GM21423 (cell line): ENCODE results near the gene LRRC36.

Experiments used
- ATAC-seq: cut with Tn5 transposase; IDR thresholded peaks from one replicate; pipeline ENCODE4 v1.9.1; 2021; ENCODE audit warnings: mild to moderate bottlenecking, moderate library complexity; ENCODE audit not compliant: unreplicated experiment

Gene LRRC36

DNA sequence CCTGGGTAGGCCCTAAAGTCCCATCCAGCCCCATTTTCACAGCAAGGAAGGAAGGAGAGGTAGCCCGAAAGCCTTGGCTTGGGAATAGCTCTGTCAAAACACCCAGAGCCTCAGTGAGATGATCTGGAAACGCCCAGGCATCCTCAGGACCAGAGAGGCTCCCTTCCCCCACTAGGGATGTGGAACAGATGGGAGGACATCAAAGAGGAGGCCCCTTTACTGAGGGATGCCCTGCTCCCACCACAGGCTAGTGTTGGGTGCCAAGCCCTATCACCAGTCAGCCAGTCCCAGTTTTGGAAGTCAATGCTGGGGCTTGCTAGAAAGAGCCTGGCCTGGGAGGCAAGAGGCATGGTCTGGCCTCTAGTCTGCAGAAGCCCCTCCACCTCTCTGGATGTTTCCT, 62.0 kb downstream of the LRRC36 start:
- ATAC-seq = no peak

GRCh38 chr16:67389911-67390815, 63.5 kb downstream of the LRRC36 start:
- no peak for ATAC-seq

- ATAC-seq = no peak
Observed at GRCh38 chr16:67390816-67391423, 64.3 kb downstream of the LRRC36 start.

DNA sequence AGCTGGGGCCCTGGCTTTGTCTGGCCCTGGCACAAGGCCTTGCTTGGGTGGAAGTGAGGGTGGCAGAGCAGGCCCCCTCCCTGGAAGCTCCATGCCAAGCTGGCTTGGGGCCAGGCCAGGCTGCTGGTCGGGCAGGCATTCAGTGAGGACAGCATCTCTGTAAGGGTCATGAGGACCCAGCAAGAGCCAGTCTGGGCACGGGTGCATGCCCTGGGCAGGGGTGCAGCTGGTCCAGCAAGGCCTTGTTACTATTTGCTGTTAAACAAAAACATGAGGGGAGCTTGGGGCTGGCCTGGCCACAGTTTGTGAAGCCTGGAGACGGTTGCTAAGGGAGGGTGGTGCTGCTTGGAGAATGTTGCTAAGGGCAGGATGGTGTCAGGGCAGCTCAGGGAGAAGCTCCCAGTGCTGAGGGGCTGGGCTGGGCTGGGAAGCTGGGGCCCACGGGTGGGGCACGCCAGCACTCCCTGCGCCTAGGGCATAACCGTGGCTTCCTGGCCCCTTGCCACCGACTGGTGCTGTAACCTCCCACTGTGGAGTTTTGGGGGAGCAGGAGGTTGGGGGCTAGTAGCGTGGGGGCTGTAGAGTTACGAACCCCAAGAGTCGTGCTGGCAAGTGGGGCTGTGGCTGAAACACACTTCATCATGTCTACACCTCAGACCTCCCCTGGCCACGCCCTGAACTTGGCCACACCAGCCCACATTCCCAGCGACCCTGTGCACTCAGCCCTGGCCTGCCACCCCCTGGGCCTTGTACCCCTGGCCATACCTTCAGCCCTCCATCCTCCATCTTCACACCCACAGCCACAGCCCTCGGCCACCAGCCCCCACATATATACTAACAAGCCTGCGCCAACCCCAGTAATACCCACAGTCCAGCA, 65.0 kb downstream of the LRRC36 start:
- no peak for ATAC-seq

DNA sequence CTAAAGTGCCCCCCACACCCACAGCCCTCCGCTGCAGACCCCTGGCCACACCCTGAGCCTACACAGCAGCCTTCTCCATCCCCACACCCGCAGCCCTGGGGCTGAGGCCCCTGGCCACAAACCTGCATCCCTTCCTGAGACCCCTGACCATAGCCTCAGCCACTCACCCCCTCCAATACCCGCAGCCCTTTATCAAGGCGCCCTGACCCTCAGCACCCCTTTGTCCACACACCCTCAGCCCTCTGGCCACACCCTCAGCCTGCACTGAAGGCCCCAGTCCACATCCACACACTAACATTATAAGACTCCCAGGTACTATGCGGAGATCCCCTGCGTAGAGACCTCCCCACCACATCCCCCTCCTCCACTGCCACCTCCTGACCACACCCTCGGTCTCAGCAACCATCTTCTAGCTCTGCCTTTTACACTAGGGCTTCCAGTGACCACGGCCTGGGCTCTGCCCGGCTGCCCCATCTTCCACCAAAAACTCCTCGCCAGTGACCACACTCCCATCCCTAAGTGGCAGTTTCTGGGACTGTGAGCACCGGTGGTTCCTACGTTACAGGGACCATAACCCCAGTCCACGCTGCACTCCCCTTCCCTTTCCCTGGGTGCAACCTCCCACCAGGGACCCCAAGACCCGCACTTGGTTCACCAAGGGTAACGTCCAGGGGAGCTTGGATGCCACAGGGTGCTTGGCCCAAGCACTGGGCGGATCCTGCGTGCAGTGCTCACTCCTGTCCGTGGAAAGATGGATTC, 65.9 kb downstream of the LRRC36 start:
- no peak for ATAC-seq

DNA sequence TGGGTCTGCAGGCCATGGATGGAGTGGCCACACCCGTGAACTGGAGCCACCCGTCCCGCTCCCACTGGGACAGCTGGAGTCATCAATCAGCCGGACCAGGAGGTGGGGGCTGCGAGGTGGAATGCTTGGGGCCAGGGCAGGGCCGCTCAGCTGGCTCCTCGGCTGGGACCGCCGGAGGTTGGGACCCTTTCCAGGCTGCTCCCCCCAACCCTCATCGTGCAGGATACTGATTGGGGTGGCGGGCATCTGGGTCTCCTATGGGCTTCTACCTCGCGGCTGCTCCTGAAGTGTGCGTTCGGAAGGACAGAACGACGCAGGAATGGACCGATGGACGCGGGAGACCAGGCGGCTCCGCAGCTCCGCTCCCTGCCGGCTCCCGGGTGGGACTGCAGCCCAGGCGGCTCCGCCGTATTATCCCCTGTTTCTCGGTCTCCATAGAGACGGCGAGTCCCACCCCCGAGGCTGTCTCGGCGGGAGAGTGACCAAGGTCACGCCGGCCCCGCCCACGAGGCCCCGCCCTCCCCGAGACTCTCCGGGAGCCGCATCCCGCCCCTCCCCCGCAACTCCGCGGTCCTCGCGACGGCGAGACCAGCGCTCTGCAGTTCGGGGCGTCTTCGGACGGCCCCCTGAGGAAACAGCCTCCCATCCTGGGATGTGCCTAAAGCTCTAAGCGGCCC, 66.6 kb downstream of the LRRC36 start, which contains the start of gene TPPP3:
TSS of gene TPPP3 (minus strand) at position 388 of the 677 bp plus-strand sequence. CDS start 2,387 bp downstream, outside the sequence.
- no peak for ATAC-seq

DNA sequence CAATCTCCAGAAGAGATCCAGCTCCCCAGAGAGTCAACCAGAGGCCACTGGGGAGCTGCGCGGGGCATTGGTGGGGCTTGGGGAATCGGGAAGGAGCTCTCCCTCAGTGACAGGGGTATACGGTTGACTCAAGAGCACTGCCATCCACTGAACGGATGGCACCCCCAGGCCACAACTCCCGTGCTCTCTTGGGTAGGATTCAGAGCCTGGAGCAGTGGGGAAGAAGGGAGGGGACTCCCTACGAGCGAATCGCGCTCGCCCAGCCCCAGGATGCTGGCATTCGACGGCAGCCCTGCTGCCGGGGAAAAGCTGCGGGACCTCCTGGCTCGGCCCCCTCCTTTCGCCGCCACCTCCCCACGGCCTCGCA, 67.2 kb downstream of the LRRC36 start:
- no peak for ATAC-seq

- ATAC-seq = no peak
Observed at GRCh38 chr16:67394155-67395104, 67.8 kb downstream of the LRRC36 start.

DNA sequence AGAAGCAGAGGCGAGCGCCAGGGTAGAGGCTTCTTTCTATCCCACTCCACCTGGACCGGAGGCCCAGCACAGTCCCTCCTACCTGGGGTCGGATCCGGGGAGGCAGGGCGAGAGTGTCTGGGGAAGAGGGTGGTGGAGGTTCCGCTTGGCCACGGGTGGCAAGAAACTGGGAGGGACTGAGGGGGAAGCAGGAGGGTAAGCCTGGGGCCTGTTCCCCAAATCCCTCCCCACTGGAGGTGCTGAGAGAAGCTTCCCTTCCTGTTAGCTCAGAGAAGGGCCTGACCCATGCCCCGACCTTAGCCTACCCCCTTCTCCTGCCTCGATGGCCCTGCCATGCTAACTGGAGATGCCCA, 68.5 kb downstream of the LRRC36 start:
- no peak for ATAC-seq

DNA sequence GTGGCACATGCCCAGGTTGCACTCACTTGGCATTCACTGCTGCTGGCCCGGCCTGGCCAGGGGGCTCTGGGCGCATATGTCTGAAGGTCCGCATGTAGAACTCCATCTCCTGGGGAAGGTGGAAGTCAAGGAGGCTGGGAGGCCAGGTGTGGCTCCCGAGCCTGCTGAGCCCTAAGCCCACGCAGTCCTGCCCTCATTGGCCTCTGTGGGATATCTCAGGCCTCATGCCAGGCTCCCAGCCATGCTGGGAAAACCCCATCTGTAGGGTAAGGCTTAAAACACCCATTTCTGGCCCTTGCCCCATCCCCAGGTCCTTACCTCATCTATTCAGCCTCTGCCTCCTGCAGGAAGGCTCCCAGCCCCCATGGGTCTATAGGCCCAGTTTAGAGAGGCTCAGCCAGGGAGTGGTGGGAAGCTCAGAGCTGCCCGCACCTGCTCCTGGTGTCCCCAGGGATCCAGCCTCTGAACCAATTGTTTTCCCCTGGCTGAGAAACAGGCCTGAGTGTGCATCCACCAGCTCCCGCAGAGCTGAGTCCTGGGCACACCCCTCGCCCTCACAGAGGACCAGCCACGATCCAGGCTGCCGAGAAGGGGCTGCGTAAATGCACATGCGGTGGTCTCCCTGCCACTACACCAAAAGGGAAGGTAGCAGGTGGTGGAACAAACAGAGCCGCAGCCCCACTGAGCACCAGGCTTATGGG, 69.0 kb downstream of the LRRC36 start:
- no peak for ATAC-seq

GRCh38 chr16:67396159-67397035, 69.8 kb downstream of the LRRC36 start:
- ATAC-seq = no peak

DNA sequence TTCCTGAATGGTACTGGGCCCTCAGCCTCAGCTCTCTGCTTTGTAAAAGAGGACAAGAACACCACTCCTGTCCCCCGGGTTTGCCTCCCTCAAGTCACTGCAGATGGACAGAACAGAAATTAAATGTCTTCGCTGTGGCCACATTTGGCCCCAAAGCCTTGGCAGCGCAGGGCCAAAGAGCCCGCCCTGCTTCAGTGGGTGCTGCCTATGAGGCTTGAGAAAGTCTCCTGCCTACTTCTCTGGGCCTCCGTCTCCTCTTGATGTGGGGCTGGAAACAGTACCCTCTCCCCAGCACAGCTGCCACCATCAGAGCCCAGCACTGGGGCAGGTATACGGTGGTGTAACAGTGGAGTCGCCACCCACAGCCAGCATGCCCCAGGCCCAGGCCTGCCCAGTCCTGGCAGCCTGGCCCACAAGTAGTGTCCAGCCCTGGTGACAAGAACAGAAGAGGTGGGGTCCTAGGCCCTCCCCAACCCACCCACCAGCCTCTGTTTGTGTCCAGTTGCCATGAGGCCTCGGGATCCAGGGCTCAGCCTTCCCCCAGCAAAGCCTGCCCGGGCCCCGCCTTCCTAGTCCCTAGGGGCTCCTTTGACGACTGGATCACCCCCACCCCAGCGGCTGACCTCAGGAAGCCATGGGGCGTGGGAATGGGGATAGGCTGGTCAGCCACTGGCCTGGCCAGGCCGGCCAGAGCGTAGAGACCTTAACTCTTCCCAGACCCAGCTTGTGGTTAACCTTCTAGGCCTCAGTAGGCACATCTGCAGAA, 70.6 kb downstream of the LRRC36 start:
- ATAC-seq = no peak

DNA sequence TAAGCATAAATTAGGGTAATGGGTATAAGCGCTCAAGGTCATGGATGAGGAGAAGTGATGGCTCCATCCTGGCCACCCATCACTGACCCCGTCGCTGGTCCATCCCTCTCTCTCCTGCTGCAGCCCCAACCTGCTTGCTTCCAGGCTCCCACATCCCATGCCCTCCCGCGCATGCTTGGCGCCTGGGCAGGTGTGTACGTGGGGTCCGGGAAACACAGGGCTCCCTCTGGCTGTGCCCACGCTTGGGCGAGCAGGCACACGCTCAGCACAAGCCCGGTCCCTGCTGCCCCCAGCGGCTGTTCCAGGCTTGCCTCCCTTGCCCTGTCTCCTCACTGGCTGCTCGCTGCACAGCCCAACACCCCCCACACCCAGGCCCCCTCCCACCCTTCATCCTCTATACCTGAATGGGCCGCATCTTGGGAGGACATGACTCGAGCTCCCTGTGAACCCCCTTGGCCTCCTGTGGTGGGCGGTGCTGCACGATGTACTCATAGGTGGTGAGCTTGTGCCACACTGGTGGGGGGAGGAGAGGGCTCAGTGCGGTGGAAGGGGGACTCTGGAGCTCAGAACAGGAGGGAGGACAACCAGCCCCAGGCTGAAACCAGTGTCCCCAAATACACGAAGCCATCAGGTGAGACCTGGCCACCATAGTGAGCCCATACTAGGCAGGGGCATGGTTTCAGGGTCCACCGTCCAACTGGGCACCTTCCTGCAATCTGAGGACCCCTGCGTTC, 71.4 kb downstream of the LRRC36 start:
- no peak for ATAC-seq

DNA sequence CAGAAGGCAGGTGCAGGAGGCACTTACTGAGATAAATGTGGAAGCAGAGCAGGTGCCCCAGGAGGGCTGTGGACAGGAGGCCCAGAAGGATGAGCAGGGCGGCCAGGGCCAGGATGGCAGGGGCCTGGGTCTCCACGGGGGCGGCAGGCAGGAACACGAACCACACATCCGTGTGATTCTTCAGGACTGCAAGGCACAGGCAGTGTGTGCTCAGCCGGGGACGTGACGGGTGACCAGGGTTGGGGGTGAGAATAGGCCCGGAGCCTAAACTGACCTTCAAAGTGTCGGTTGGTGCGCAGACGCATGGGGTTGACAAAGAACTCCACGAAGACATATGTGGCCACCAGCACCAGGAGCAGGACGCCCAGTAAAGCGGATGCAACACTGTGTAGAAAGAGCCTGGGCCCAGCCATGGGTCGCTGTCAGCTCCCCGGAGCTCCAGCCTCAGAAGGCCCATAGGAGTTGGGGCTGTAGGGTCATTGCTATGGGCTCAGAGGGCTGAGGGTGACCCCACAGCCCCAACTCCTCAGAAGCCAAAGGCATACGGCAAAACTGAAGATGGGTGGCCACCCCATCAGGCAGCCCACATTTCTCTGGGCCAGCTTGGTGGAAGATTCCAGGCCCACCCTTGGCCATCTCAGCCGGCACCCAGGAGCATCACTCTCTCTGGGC, 72.1 kb downstream of the LRRC36 start:
- ATAC-seq = no peak

GRCh38 chr16:67399218-67399733, 72.7 kb downstream of the LRRC36 start:
- no peak for ATAC-seq
